Astrocyte of the cerebellum (primary cell): ENCODE results near the gene ZFP28.

Source experiments
- DNase-seq: peaks from one replicate; pipeline ENCODE4 v3.0.0-alpha.2; 2011; ENCODE audit warnings: low read depth
- H3K4me3 ChIP-seq: 2 replicates; pipeline ENCODE4 v1.5.1; 2011; ENCODE audit warnings: mild to moderate bottlenecking, low read depth, low read length, moderate library complexity
- in situ Hi-C: cut with HindIII; loops from 2 replicates; pipeline ENCODE4 v1.10.0; 2017; ENCODE audit warnings: low sequenced_read_pairs
- TF ChIP-seq, protein P1 (sequence below): IDR thresholded peaks from 2 replicates; pipeline ENCODE4 v1.5.1; 2012; ENCODE audit warnings: low read length, low read depth, moderate library complexity, mild to moderate bottlenecking; ENCODE audit errors: missing control alignments

ZFP28 gene

DNA sequence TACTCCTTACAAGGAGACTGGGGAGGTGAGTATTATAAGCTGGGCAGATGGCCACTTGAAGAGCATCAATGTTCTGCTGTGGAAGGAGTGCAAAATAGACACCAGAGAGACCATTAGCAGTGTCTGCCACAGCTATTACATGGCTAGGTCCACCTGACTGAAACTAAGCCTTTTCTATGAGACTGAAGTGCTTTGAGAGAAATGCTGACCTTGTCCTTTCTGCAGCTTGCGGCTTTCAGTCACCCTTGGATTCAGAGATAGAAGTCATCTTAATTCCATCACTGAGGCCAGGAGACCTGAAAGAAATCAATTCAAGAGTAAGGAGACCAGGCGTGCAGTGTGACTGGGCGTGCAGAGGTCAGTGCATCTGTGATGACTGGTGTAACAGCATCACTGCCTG, 1.3 kb upstream of the ZFP28 start:
- TF ChIP-seq, protein P1, sequence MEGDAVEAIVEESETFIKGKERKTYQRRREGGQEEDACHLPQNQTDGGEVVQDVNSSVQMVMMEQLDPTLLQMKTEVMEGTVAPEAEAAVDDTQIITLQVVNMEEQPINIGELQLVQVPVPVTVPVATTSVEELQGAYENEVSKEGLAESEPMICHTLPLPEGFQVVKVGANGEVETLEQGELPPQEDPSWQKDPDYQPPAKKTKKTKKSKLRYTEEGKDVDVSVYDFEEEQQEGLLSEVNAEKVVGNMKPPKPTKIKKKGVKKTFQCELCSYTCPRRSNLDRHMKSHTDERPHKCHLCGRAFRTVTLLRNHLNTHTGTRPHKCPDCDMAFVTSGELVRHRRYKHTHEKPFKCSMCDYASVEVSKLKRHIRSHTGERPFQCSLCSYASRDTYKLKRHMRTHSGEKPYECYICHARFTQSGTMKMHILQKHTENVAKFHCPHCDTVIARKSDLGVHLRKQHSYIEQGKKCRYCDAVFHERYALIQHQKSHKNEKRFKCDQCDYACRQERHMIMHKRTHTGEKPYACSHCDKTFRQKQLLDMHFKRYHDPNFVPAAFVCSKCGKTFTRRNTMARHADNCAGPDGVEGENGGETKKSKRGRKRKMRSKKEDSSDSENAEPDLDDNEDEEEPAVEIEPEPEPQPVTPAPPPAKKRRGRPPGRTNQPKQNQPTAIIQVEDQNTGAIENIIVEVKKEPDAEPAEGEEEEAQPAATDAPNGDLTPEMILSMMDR: no peak
- peak overlapping the region; percentile 72 for H3K4me3 ChIP-seq
- no peak for DNase-seq
- in situ Hi-C loops: no loop called here

DNA sequence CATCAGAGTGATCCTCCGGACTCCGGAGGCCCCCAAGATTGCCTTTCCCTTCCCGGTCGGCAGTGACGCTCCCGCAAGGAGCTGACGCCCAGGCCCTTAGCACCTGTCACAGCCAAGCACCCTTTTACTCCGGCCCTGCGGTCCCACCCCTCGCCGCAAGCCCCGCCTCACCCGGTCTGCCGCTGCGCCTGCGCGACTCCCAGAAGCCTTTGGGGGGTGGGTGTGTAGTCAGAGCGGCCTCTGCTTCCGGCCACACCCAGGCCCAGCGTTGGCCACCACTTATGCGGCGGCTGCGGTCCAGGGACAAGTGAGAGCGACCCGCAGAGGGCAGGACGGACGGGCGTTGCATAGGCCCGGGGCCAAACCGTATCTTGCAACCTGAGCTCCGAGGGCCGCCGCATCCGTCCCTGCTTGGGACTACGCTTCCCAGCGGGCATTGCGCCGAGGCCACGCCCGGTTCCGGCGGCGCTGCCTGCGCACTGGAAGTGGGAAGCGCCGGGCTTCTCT, 441 bp upstream of the ZFP28 start:
- DNase-seq: peak; percentile 76
- peak overlapping the region; percentile 72 for H3K4me3 ChIP-seq
- in situ Hi-C loops: no loop called here
- TF ChIP-seq, protein P1: no peak

DNA sequence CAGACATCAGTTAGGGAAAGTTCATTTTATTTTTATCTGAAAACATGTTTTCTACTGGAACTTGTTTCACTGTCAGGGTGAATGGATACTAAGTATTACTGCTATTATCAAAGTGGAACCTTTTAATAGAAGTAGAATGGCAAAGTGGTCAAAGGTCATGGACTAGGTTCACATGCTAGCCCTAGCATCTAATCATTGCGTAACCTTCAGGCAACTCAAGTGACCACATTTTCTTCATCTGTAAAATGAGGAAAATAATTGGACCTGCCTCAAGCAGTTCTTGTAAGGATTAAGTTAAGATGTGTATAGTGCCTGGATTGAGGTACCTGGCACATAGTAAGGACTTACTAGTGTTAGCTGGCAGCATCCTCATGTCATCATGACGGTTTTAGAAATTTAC, 5.0 kb downstream of the ZFP28 start:
- H3K4me3 ChIP-seq: no peak overlapping the region
- TF ChIP-seq, protein P1: no peak
- no peak for DNase-seq
- in situ Hi-C loops: no loop called here

DNA sequence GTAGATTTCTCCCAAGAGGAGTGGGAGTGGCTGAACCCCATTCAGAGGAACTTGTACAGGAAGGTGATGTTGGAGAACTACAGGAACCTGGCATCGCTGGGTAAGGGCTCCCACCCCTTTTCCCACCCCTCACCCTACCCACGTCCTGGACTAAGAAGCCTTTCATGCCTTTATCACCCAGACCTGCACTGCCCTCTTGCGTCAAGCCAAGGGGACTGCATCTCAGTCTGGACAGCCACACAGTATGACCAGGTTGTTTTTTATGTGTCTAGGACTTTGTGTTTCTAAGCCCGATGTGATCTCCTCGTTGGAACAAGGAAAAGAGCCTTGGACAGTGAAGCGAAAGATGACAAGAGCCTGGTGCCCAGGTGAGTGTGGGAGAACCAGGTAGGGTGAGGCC, 8.8 kb downstream of the ZFP28 start:
- in situ Hi-C loops: no loop called here
- DNase-seq: no peak
- no peak overlapping the region for H3K4me3 ChIP-seq
- TF ChIP-seq, protein P1: no peak

DNA sequence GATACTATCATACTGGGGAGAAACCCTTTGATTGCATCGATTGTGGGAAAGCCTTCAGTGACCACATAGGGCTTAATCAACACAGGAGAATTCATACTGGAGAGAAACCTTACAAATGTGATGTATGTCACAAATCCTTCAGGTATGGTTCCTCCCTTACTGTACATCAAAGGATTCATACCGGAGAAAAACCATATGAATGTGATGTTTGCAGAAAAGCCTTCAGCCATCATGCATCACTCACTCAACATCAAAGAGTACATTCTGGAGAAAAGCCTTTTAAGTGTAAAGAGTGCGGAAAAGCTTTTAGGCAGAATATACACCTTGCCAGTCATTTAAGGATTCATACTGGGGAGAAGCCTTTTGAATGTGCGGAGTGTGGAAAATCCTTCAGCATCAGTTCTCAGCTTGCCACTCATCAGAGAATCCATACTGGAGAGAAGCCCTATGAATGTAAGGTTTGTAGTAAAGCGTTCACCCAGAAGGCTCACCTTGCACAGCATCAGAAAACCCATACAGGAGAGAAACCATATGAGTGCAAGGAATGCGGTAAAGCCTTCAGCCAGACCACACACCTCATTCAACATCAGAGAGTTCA, 15.6 kb downstream of the ZFP28 start:
- no peak overlapping the region for H3K4me3 ChIP-seq

DNA sequence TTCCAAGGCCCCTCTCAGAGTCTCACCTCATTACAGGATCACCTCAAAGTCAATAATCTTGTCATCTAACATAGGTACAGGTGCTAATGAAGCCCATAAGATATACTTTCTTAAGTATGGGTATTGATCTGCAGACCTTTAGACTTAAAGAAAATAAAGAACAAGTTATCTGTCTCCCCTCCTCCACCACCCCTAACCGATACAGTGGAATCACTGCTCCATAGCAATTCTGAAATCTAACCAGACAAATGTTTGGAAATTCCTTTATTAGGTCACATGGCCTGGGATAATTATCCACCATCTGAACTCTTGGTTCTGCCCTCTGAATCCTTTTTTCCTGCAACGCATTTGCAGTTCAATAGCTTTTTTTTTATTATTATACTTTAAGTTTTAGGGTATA, 24.0 kb downstream of the ZFP28 start:
- in situ Hi-C loops: no loop called here
- TF ChIP-seq, protein P1: no peak
- no peak overlapping the region for H3K4me3 ChIP-seq
- no peak for DNase-seq

More for the DNA sequence above, 15.6 kb downstream of the ZFP28 start:
- TF ChIP-seq, protein P1: no peak
- in situ Hi-C loops: no loop called here
- no peak for DNase-seq
